SU-DHL-6 (cell line): ENCODE results near the gene GFRA4.

ENCODE experiments used
- EZH2phosphoT487 ChIP-seq: fragments of 200-600 bp; sonication (generic), shearing (Covaris generic); conservative IDR thresholded peaks from 2 replicates; pipeline ENCODE4 v1.6.1; 2018; ENCODE audit warnings: mild to moderate bottlenecking, antibody characterized with exemption, low read length, moderate library complexity, mixed read lengths
- TF ChIP-seq, protein P1 (sequence below): fragments of 200-600 bp; sonication (generic); IDR thresholded peaks from one replicate; pipeline ENCODE4 v1.5.1; 2017; ENCODE audit warnings: antibody characterized with exemption, mild to moderate bottlenecking, low read length, moderate library complexity; ENCODE audit not compliant: insufficient read depth, poor library complexity, severe bottlenecking

DNA sequence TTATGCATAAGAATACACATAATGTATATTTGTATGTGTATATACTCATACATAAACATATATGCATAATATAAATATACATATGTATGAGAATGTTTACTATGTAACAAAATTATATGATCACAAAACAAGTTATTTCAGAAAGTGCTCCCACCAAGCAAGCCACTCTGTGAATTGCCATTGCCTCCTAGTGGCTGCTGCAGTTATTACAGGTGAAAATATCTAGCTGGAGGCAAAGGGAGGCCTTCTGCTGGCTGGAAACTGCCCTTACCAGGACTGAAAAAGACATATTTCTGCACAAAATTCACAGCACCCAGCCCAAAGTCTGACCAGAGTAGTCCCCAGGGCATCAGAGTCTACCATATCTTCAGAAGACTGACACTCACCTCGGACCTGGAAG, 33.0 kb upstream of the GFRA4 start:
- TF ChIP-seq, protein P1, sequence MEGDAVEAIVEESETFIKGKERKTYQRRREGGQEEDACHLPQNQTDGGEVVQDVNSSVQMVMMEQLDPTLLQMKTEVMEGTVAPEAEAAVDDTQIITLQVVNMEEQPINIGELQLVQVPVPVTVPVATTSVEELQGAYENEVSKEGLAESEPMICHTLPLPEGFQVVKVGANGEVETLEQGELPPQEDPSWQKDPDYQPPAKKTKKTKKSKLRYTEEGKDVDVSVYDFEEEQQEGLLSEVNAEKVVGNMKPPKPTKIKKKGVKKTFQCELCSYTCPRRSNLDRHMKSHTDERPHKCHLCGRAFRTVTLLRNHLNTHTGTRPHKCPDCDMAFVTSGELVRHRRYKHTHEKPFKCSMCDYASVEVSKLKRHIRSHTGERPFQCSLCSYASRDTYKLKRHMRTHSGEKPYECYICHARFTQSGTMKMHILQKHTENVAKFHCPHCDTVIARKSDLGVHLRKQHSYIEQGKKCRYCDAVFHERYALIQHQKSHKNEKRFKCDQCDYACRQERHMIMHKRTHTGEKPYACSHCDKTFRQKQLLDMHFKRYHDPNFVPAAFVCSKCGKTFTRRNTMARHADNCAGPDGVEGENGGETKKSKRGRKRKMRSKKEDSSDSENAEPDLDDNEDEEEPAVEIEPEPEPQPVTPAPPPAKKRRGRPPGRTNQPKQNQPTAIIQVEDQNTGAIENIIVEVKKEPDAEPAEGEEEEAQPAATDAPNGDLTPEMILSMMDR: peak; percentile 52
- TF ChIP-seq EZH2phosphoT487: no peak
